Endometrial microvascular endothelial cells (primary cell): Measurements from ENCODE around the gene EZH1. TPM values are rescaled to one million over a fixed set of nuclear protein-coding genes. Genes with fewer than 3 reads are reported as not detected.

Source experiments
- in situ Hi-C: cut with HindIII; loops from 2 replicates; pipeline ENCODE4 v1.10.0; 2017; ENCODE audit warnings: low sequenced_read_pairs, low pct_unique_long_range_greater_than_20kb; ENCODE audit errors: inconsistent ontology term
- total RNA-seq: library from RNA; depleted of rRNA; stranded (reverse); fragments of >200 nt; gene quantifications from one replicate; pipeline ENCODE4 v1.2.3, GENCODE V29; 2015; ENCODE audit errors: inconsistent ontology term

The EZH1 gene
- total RNA-seq, 1 donor from 2014 or later: 13.5 TPM

GRCh38 chr17:42657824-42658588 is 86.8 kb downstream of the EZH1 start:
- in situ Hi-C loops: no loop called here

GRCh38 chr17:42655528-42655927 is 89.3 kb downstream of the EZH1 start:
- in situ Hi-C loops: no loop called here

- in situ Hi-C loops: no loop called here
These were observed 91.4 kb downstream of the EZH1 start for GRCh38 chr17:42653179-42654124.

GRCh38 chr17:42651392-42651791 is 93.4 kb downstream of the EZH1 start:
- in situ Hi-C loops: no loop called here

Other genes starting within 250 kb of the EZH1 start
- gene NAGLU, start 208.8 kb downstream of the EZH1 start, total RNA-seq: 33.7 TPM
- not detected for gene HSD17B1, start 192.1 kb downstream of the EZH1 start, total RNA-seq
- gene COASY, start 182.9 kb downstream of the EZH1 start, total RNA-seq: 37.3 TPM
- gene MLX, start 177.9 kb downstream of the EZH1 start, total RNA-seq: 31.6 TPM
- 8.5 TPM for gene PSMC3IP, start 167.3 kb downstream of the EZH1 start, total RNA-seq
- gene RETREG3, start 135.7 kb downstream of the EZH1 start, total RNA-seq: 65.9 TPM
- 137 TPM for gene TUBG1, start 135.4 kb downstream of the EZH1 start, total RNA-seq
- gene TUBG2, start 85.8 kb downstream of the EZH1 start, total RNA-seq: 7.4 TPM
- 9.6 TPM for gene PLEKHH3, start 68.0 kb downstream of the EZH1 start, total RNA-seq
- 1.5 TPM for gene CCR10, start 63.2 kb downstream of the EZH1 start, total RNA-seq
- gene CNTNAP1, start 62.5 kb downstream of the EZH1 start, total RNA-seq: 29.7 TPM
- 2.8 TPM for gene RAMP2, start 16.2 kb upstream of the EZH1 start, total RNA-seq
- gene VPS25, start 28.4 kb upstream of the EZH1 start, total RNA-seq: 70.5 TPM
- gene WNK4, start 35.6 kb upstream of the EZH1 start, total RNA-seq: 6.5 TPM
- gene COA3, start 53.7 kb upstream of the EZH1 start, total RNA-seq: 79.3 TPM
- 0.37 TPM for gene CNTD1, start 53.8 kb upstream of the EZH1 start, total RNA-seq
- gene BECN1, start 79.2 kb upstream of the EZH1 start, total RNA-seq: 109 TPM
- gene PSME3, start 88.4 kb upstream of the EZH1 start, total RNA-seq: 163 TPM
- gene AOC2, start 99.5 kb upstream of the EZH1 start, total RNA-seq: 0.09 TPM
- gene AOC3, start 106.2 kb upstream of the EZH1 start, total RNA-seq: not detected
- gene G6PC1, start 155.8 kb upstream of the EZH1 start, total RNA-seq: not detected
- gene AARSD1, start 219.4 kb upstream of the EZH1 start, total RNA-seq: 34.3 TPM
- gene PTGES3L, start 235.0 kb upstream of the EZH1 start, total RNA-seq: not detected
- gene RUNDC1, start 235.5 kb upstream of the EZH1 start, total RNA-seq: 7.3 TPM